GM21825 (cell line): ENCODE data around the gene IL10.
"Not testable (repeated sequence)": the region's sequence is repeated elsewhere in the genome, so short reads cannot be mapped to it uniquely, and the experiment has no call there.

ENCODE experiments used
- ATAC-seq: cut with Tn5 transposase; IDR thresholded peaks from one replicate; pipeline ENCODE4 v1.9.1; 2021; ENCODE audit warnings: mild to moderate bottlenecking, moderate library complexity; ENCODE audit not compliant: unreplicated experiment

The IL10 gene

DNA sequence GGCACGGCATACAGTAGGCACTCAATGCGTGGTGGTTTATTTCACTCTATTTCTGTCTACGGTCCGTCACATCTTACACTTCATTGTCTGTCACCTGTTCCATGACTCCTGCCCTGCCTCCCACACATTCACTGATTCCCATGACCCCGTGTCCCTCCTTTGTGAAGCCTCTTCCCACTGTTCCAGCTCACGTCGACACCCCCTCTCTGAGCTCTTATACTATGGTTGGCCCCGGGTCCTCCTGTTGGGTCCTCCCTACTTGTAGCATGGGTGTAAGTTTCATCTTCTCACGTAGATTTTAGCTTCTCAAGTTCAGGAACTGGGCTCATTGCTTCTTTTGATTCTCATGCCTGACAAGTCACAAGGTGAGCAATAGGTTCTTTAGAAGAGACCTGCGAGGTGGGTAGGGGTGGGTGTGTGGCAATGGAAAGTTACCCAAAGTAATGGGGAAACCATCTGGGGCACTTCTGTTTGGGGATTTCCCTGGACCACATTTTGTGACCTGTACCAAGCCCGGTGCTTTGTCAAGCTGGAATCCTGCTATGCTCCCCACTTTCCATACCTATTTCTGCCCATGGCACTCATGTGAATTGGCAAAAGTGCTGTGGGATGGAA, 22.1 kb upstream of the IL10 start:
- no peak for ATAC-seq

DNA sequence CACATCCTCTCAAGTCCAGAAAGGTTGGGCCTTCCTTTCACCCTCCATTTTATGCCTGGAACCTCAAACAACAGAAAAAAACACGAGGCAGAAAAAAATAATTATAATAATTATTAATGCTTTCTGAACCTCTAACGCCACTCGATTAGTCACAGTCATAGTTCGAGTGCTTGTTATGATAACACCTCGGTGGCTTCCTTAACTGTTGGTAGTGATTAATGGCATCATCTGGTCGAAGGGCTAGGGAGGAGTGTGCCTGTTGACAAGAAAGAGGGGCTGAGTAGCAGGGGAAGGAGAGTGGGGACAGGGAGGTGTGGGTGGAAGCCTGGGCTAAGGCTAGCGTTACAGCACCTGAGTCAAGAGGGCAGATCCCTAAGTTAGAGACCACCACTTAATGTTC, 21.3 kb upstream of the IL10 start:
- ATAC-seq: no peak

DNA sequence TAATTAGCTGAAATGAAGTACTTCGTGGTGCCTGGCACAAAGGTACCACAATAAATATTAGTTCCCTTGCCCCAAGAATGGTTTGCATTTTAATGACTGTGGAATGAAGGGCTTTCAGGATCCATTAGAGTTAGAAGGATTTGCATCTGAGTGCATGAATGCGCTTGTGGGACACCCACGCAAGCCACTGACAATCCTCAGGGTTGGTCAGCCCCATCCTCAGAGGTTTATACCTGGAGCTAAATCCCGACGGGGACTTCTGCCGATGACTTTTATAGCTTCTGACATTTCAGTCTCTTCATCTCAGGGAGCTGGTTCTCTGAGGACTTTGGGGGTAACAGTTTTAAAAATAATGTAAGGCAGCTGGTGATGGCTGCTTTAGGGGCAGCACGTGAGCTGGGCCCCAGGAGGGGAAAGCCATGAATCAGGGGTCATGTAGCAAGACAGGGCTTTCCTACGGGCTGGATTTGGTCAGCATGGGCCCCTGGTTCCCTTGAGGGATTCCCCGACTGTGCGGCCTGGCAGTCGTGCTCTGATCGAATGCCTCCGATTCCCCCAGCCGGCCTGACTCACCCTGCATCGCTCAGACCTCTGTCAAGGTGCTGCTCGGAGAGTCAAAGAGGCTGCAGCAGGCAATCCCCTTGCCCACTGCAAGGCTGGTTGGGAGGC, 20.8 kb upstream of the IL10 start:
- ATAC-seq: peak; percentile 47

DNA sequence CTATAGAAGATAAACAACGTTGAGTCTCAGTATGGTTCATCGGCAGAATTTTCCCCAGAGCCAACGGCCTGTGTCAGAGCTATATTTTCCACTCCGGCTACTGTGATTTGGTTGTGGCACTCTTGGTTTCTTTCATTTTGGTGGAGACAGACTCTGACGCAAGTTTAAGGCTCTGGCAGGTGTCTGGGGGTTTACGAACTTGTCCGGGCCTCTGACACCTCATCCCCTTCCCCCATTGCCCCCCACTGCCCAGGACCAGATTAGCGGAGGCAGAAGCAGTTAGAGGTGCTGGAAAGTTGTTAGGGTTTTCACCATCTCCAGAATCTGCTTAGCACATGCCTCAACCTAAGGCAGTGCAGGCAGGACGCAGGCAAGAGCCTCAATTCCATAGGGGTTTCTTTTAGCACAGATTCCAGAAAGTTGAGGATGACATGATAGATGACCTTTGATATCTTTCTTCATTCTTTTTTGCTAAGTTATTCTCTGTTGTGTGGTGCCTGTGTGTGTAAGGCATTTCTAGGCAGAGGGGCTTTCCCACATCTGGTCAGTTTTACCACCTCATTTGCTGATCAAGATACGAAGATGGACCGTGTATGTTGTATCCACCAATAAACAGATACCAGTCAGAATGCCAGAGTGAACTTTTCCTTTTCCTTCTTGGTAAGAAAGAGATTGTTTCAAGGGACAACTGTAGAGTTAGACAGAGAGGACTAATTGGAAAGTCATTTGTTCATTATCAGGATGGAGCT, 18.4 kb upstream of the IL10 start:
- ATAC-seq: no peak

DNA sequence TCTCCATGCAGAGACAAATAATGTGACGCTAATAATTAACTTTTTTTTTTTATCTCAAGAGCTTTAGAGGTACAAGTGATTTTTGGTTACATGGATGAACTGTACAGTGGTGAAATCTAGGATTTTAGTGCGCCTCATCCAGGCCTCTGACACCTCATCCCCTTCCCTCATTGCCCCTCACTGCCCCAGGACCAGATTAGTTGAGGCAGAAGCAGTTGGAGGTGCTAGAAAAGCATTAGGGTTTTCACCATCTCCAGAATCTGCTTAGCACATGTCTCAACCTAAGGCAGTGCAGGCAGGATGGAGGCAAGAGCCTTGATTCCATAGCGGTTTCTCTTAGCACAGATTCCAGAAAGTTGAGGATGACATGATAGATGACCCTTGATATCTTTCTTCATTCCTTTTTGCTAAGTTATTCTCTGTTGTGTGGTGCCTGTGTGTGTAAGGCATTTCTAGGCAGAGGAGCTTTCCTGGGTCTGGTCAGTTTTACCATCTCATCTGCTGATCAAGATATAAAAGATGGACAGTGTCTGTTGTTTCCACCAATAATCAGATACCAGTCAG, 16.3 kb upstream of the IL10 start:
- ATAC-seq: no peak

DNA sequence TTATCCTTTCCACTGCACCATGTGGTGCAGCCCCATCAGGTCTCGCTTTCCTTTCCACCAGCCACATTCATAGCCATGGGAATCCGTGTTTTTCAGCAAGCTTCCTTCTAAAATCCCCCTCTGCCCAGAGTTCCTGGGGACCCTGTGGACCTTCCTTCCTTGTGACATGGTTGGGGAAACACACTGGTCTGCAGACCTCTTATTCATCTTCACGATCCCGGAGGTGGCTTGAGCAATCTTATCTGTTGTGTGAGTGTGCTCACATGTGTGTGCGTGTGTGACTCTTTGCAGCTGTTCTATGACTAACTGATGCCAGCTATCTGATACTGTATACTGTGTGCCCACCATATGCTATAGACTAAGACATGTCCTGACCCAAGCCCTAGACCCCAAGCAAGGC, 15.6 kb upstream of the IL10 start:
- ATAC-seq: no peak

DNA sequence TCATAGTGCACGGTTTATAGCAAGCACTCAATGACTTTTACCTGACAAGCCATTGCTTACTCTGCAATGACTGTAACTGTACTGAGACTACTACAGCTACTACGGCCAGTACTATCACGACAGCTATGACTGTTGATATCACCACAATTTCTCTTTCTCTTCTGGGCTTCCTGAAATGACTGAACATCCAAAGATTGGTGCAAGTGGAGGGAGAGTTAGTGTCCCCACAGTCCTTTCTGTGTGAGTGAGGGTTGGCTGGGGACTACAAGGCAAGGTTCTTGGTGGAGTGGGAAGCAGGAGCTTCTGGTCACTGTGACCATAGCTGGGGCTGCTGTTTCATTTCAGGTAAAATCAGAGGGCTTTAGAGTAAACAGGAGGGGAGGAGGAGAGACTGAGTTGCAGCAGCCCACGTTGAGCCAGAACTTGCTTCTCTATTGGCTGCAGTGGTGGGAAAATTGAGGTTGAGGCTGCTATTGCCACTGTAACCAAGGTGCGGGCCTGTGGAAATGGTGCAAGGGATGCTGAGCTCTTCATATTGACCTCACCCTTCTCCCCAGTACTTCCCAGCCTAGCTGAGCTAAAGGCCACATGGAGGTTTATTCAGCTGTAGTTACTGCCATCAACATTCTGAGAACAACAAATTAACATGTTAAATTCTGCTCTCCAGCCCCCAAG, 14.1 kb upstream of the IL10 start:
- ATAC-seq: no peak

DNA sequence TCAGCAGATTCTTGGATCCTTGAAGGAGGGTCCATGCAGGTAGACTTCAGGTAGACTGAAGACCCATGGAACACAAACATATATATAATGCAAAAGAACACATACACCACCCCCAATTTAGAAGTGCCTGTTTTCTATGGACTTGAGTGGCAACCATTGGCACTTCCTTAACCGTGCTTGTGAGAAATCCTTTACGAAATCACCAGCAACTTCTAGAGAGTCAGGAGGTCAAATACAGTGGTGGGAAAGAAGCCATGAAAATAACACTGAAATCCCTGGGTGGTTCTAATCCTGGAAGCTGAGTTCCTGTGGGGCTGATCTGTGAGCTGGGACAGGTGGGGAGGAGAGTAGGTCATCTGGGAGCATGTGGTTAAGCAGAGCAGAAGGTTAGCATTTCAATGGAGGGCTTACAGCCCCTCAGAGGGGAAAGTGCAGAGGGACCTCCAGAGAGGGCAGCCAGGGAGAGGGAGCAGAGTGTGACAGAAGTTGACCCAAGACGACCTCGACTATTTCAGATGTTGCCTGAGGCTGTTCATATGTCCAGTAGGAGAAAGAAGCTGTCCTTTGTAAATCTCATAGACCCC, 13.0 kb upstream of the IL10 start:
- ATAC-seq: no peak

DNA sequence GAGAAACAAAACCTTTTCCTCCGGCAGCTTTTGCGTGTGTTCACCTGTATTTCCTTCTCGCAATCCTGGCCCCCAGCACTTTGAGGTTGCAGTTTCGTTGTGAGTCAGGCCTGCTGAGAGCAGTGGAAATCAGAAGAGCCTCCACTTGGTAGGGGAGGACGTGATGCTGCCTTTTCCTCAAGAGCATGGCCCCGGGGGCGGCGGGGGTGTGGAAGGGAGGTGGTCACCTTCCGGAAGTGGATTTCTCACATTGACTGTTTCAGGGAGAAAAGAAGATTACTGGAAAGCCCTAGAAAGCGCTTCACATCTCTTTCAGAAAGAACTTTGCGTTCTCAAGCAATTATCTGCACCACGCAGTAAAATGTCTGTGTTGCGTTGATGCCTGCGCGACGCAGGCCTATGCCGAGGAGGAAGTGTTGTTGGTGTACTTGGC, 12.2 kb upstream of the IL10 start:
- ATAC-seq: peak; percentile 59

DNA sequence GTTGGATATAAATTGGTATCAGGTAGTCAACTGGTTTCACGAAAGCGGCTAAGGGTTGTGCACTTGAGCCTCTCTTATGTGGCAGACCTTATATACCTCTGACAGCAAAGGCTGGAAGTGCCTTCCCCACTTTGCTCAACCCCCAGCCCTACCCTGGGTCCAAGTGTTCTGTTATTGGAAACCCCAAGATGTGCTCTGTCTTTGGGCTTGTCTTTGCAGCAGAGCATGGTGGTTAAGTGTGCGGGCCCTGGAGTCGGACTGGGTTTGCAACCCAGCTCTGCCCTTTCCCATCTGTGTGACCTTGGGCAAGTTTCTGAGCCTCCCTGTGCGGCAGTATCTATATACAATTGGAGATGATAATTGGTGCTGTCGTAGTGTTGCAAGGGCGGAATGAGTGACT, 11.2 kb upstream of the IL10 start:
- no peak for ATAC-seq

DNA sequence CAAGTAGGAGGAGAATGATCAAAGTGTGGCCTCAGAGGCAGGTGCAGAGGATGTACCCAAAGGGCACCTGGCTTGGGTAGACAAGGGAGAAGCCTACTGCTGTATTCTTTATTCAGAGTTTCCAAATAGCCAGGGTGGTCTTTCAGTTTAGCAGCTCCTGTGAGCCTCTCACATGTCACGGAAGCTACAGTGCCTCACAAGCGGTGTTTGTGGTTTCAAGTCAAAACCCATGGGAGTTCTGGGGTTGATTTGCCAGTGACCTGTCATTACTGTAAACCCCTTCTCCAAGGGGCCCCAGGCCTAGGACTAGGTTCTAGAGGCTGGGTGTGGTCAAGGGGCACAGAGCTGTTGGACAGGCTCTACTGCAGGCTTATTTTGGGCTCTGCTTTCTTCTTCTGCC, 10.2 kb upstream of the IL10 start:
- ATAC-seq: peak; percentile 61

DNA sequence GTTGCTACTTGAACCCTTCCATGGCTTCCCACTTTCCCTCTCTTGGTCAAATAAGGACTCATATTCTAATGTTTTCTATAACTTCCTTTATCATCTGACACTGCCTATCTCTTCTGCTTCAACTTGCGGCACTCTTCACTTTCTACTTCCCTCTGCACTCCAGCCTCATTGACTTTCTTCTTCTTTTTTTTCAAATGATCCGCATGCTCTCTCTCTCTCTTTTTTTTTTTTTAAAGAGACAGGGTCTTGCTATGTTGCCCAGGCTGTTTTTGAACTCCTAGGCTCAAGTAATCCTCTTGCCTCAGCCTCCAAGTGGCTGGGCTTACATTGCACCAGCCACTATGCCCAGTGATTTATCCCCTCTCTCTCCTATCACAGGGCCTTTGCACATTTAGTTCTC, 7.3 kb upstream of the IL10 start:
- no peak for ATAC-seq

DNA sequence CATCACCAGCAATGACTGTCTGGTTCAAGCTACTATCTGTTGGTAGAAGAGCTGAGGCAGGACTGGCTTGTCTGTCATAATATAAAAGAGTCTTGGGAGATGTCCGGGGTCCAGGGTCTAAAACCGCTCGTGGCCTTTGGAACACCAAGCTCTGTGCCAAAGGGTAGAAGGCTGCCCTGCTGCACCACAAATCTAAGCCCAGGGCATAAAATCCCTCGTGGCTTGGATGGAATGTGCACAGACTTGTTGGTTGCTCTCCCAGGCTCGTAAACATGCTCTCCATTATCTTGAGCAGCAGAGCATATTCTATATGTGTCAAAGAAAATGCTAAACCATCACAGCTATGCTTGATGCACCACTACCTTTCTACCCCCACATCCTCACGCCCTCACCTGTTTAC, 6.6 kb upstream of the IL10 start:
- ATAC-seq: not testable (repeated sequence)

DNA sequence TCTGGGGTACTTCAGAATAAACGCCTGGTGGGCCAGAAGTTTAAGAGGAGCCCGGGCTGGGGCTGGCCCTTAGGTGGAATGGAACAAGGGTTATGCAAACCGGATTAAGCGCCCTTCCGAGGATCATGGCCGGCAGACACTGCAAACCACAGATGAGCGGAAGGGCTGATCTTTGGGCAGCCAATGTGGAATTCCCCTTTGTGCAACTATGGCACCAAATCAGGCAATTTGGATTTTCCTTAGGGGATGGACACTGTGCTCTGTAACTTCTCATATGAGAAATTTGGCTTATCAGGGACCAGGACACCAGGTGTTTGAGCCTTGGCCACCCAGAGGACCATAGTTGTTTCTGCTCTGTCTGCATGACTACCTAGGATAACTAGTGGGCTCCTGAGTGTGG, 5.7 kb upstream of the IL10 start:
- no peak for ATAC-seq

DNA sequence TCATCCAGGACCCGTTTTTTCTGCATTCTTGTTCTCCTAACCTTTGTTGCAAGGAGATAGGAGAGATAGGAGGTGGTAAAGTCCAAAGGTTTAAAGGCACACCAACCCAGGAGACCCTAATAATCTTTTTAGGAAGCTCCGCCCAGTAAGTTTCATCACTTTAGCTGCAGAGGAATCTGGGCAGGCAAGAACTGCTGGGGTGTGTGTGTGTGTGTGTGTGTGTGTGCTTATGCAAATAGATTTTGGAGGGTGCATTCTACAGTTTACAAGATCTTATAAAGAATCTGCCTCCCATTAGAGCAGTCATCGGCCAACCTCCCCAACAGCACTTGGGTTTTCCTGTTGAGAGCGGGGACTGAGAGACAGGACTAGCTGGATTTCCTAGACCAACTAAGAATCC, 3.9 kb upstream of the IL10 start:
- ATAC-seq: no peak

DNA sequence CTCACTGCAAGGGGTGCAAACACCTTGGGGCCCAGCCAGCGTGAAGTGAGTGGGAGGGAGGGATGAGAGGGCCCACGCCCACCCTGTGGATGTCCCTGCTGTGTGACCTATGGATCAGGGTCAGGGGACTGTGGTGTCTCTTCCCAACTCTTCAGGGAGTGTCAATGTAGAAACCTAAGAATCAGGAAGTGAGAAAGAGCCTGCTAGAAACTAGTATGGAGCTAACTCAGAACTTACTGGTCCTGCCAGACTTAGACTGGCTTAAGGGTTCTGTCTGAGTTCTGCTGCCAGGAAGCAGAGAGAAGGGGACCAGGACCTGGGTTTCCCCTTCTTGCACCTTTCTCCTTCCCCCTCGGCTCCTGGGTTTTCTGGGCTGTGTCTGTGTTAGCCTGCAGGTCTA, 1.8 kb upstream of the IL10 start:
- no peak for ATAC-seq

DNA sequence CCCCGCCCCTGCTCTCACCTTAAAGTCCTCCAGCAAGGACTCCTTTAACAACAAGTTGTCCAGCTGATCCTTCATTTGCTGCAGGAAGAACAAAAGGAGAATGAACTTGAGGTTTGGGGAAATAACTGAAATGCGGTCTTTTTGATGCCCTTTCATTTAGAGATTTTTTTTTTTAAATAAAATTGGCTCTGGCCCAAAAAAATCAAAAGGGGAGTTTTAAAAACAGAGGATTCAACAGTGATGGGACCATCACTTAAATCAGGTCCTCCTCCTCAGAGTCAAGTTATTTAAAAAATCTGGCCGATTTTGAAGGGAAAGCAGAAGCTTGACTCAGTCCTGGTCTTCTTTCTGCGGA, 979 bp downstream of the IL10 start:
- ATAC-seq: no peak

DNA sequence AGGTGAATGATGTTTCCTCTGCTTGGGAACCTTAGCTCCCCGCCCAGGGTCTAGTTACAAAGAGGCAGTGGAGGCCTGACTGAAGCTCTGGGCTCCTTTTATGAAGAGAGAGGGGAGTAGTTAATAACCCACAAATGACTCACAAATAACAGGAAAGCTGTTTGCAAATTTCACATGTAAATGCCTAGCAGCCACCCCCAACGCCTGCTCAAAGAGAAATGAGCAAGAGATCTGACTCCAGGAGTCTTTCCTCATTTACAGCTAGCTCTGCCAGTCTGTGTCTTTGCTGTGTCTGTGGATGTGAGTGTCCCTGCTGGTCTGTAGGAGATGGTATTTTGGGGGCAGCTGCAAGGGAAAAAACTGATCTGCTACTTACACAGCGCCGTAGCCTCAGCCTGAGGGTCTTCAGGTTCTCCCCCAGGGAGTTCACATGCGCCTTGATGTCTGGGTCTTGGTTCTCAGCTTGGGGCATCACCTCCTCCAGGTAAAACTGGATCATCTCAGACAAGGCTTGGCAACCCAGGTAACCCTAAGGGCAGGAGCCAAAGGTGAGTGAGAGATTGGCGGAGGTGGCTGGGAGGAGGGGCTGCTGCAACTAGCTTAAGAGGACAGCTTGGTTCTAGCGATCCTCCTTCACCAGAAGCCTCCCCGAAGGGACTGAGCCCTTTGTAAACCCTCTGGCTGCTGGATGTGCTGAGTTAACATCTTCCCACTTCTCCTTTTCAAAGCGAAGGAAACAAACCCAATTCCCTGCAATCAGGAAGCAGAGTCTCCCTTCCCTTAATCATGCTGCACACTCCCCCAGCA, 1.6 kb downstream of the IL10 start, which contains the start of gene IL19:
IL19 (plus strand) TSS at position 243 of the 807 bp plus-strand sequence. CDS start 65,890 bp downstream, outside the sequence.
- ATAC-seq: no peak

DNA sequence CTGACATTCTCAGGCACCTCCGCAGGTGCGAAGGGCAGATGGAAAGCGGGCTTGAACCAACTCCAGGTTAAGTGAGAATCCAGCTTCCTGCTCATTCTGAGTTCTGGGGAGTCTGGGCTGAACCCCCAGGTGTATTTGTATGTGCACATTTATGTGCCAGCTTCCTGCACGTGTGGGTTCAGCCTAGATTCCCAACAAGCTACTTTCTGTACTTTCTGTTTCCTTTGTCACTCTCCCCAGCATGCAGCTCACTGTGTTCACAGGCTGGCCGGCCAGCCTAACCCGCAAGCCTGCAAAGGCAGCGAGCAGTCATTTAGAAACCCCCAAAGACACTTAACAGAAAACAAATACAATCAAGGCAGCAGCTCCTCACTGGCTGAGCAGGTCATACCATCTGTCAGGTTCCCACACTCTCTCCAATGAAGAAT, 3.0 kb downstream of the IL10 start:
- ATAC-seq: peak; percentile 61
